HEK293 (cell line): ENCODE measurements around the gene PRPF6.
A peak's percentile ranks its signal among the peaks of the same experiment; 100 is the strongest.

ENCODE experiments used
- BCL11A ChIP-seq: fragments of 450-650 bp; formaldehyde crosslinking; IDR thresholded peaks from 2 replicates; pipeline ENCODE4 v1.5.1; 2016; ENCODE audit warnings: low read depth, missing biosample characterization, missing genetic modification characterization
- KLF7 ChIP-seq: fragments of 450-650 bp; formaldehyde crosslinking; IDR thresholded peaks from 2 replicates; pipeline ENCODE4 v1.5.1; 2016; ENCODE audit warnings: missing biosample characterization, missing genetic modification characterization, borderline replicate concordance
- PRDM1 ChIP-seq: fragments of 450-650 bp; formaldehyde crosslinking; IDR thresholded peaks from 2 replicates; pipeline ENCODE4; 2016; ENCODE audit warnings: missing biosample characterization, missing genetic modification characterization
- SP2 ChIP-seq: fragments of 450-650 bp; formaldehyde crosslinking; IDR thresholded peaks from 2 replicates; pipeline ENCODE4 v1.5.1; 2016; ENCODE audit warnings: missing biosample characterization, missing genetic modification characterization
- ZNF223 ChIP-seq: fragments of 450-650 bp; formaldehyde crosslinking; IDR thresholded peaks from 2 replicates; pipeline ENCODE4 v1.5.1; 2016; ENCODE audit warnings: missing biosample characterization, missing genetic modification characterization
- ZNF266 ChIP-seq: fragments of 450-650 bp; formaldehyde crosslinking; IDR thresholded peaks from 2 replicates; pipeline ENCODE4 v1.5.1; 2016; ENCODE audit warnings: missing biosample characterization, missing genetic modification characterization, low read depth
- ZNF529 ChIP-seq: fragments of 450-650 bp; formaldehyde crosslinking; IDR thresholded peaks from 2 replicates; pipeline ENCODE4 v1.5.1; 2017; ENCODE audit warnings: missing genetic modification characterization, missing biosample characterization; ENCODE audit not compliant: insufficient replicate concordance
- ZNF549 ChIP-seq: fragments of 450-650 bp; IDR thresholded peaks from 2 replicates; pipeline ENCODE4 v1.5.1; 2018; ENCODE audit warnings: missing biosample characterization, missing genetic modification characterization, mild to moderate bottlenecking, inconsistent platforms, moderate library complexity
- ZNF555 ChIP-seq: fragments of 450-650 bp; formaldehyde crosslinking; conservative IDR thresholded peaks from 2 replicates; pipeline ENCODE4 v1.5.1; 2017; ENCODE audit warnings: missing biosample characterization, mild to moderate bottlenecking, missing genetic modification characterization, inconsistent platforms
- ZNF626 ChIP-seq: fragments of 450-650 bp; sonication (Bioruptor Pico); formaldehyde crosslinking; IDR thresholded peaks from 2 replicates; pipeline ENCODE4 v1.5.1; 2018; ENCODE audit warnings: missing biosample characterization, missing genetic modification characterization, inconsistent platforms
- ZNF629 ChIP-seq: fragments of 450-650 bp; formaldehyde crosslinking; IDR thresholded peaks from 2 replicates; pipeline ENCODE4 v1.5.1; 2017; ENCODE audit warnings: missing biosample characterization, missing genetic modification characterization
- TF ChIP-seq, protein P1 (sequence below): fragments of 450-650 bp; formaldehyde crosslinking; IDR thresholded peaks from 2 replicates; pipeline ENCODE4 v1.5.1; 2017; ENCODE audit warnings: missing biosample characterization, missing genetic modification characterization
- TF ChIP-seq, protein P2 (sequence below): fragments of 450-650 bp; formaldehyde crosslinking; IDR thresholded peaks from 2 replicates; pipeline ENCODE4 v1.5.1; 2016; ENCODE audit warnings: missing biosample characterization, missing genetic modification characterization
- TF ChIP-seq, protein P3 (sequence below): fragments of 450-650 bp; formaldehyde crosslinking; IDR thresholded peaks from 2 replicates; pipeline ENCODE4 v1.5.1; 2016; ENCODE audit warnings: missing biosample characterization, missing genetic modification characterization
- TF ChIP-seq, protein P4 (sequence below): fragments of 450-650 bp; formaldehyde crosslinking; IDR thresholded peaks from 2 replicates; pipeline ENCODE4 v1.5.1; 2016; ENCODE audit warnings: missing biosample characterization, missing genetic modification characterization
- TF ChIP-seq, protein P5 (sequence below): fragments of 450-650 bp; formaldehyde crosslinking; IDR thresholded peaks from 2 replicates; pipeline ENCODE4 v1.5.1; 2016; ENCODE audit warnings: missing biosample characterization, missing genetic modification characterization
- TF ChIP-seq, protein P6 (sequence below): IDR thresholded peaks from 2 replicates; pipeline ENCODE4 v1.6.1; 2011; ENCODE audit warnings: mild to moderate bottlenecking, low read depth, low read length, borderline replicate concordance
- TF ChIP-seq, protein P7 (sequence below): fragments of 450-650 bp; formaldehyde crosslinking; IDR thresholded peaks from 2 replicates; pipeline ENCODE4 v1.5.1; 2016; ENCODE audit warnings: missing biosample characterization, missing genetic modification characterization
- TF ChIP-seq, protein P8 (sequence below): fragments of 450-650 bp; formaldehyde crosslinking; IDR thresholded peaks from 2 replicates; pipeline ENCODE4 v1.5.1; 2016; ENCODE audit warnings: missing biosample characterization, missing genetic modification characterization, borderline replicate concordance
- TF ChIP-seq, protein P9 (sequence below): fragments of 450-650 bp; formaldehyde crosslinking; IDR thresholded peaks from 2 replicates; pipeline ENCODE4 v1.5.1; 2016; ENCODE audit warnings: missing biosample characterization, missing genetic modification characterization

The PRPF6 gene

DNA sequence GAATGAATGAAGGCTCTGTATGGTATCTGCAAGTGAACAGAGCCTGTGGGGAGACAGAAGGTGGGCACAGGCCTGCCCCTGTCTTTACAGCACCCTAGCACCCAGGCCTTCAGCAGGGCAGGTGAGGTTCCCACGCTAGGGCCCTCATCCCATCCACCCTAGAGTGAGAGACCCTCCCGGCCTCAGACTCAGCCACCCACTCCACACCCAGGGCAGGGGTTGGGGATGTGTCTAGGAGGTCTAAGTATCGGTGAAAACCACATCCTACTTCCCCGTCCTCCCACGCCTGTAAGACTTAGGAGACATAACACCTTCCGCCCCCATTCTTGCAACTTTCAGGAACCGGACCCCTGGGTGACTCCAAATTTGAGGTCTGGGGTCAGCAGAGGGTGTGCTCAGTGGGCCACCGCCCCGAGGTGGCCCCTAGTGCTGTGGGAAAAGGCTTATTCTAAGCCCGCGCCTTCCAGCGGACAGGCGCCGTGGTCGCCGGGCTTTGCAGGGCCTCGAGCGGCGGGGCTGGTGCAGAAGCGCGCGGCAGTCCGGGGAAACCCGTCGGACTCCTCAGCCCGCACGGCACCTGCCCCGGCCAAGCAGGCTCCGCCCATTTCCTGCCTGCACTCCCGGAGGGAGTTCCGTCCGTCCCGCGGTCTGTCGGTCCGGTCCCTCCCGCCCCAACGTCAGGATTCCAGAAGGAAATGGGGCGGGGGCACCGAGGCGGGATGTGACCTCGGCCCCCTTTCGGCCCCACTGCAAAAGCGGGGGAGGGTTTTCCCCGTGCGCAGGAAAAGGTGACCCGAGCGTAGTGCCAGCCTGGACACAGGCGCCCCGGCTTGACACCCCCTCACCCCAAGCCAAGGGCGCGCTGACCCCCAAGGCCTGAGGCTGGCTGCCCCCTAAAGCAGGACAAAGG is 2.4 kb upstream of the PRPF6 start (continued):
- TF ChIP-seq, protein P1, sequence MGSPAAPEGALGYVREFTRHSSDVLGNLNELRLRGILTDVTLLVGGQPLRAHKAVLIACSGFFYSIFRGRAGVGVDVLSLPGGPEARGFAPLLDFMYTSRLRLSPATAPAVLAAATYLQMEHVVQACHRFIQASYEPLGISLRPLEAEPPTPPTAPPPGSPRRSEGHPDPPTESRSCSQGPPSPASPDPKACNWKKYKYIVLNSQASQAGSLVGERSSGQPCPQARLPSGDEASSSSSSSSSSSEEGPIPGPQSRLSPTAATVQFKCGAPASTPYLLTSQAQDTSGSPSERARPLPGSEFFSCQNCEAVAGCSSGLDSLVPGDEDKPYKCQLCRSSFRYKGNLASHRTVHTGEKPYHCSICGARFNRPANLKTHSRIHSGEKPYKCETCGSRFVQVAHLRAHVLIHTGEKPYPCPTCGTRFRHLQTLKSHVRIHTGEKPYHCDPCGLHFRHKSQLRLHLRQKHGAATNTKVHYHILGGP (tag by site-specific recombination), result no peak
- TF ChIP-seq ZNF555 (tag by site-specific recombination), result no peak
- TF ChIP-seq ZNF529 (tag by site-specific recombination), result no peak
- TF ChIP-seq, protein P2, sequence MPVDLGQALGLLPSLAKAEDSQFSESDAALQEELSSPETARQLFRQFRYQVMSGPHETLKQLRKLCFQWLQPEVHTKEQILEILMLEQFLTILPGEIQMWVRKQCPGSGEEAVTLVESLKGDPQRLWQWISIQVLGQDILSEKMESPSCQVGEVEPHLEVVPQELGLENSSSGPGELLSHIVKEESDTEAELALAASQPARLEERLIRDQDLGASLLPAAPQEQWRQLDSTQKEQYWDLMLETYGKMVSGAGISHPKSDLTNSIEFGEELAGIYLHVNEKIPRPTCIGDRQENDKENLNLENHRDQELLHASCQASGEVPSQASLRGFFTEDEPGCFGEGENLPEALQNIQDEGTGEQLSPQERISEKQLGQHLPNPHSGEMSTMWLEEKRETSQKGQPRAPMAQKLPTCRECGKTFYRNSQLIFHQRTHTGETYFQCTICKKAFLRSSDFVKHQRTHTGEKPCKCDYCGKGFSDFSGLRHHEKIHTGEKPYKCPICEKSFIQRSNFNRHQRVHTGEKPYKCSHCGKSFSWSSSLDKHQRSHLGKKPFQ, result no peak
- TF ChIP-seq PRDM1 (tag by site-specific recombination), result no peak
- no peak for TF ChIP-seq ZNF266 (tag by site-specific recombination)
- TF ChIP-seq BCL11A (tag by site-specific recombination), result 0 out of 2 replicates have a peak, but pooled peaks have one; percentile 30
- TF ChIP-seq, protein P3, sequence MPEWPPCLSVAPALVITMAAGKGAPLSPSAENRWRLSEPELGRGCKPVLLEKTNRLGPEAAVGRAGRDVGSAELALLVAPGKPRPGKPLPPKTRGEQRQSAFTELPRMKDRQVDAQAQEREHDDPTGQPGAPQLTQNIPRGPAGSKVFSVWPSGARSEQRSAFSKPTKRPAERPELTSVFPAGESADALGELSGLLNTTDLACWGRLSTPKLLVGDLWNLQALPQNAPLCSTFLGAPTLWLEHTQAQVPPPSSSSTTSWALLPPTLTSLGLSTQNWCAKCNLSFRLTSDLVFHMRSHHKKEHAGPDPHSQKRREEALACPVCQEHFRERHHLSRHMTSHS (tag by site-specific recombination), result no peak
- TF ChIP-seq, protein P4, sequence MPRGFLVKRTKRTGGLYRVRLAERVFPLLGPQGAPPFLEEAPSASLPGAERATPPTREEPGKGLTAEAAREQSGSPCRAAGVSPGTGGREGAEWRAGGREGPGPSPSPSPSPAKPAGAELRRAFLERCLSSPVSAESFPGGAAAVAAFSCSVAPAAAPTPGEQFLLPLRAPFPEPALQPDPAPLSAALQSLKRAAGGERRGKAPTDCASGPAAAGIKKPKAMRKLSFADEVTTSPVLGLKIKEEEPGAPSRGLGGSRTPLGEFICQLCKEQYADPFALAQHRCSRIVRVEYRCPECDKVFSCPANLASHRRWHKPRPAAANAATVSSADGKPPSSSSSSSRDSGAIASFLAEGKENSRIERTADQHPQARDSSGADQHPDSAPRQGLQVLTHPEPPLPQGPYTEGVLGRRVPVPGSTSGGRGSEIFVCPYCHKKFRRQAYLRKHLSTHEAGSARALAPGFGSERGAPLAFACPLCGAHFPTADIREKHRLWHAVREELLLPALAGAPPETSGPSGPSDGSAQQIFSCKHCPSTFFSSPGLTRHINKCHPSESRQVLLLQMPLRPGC, result no peak; the same call in 1 of the 2 replicates
- peak; percentile 35; the same call in 1 of the 2 replicates for TF ChIP-seq ZNF629 (tag by site-specific recombination)
- TF ChIP-seq, protein P5, sequence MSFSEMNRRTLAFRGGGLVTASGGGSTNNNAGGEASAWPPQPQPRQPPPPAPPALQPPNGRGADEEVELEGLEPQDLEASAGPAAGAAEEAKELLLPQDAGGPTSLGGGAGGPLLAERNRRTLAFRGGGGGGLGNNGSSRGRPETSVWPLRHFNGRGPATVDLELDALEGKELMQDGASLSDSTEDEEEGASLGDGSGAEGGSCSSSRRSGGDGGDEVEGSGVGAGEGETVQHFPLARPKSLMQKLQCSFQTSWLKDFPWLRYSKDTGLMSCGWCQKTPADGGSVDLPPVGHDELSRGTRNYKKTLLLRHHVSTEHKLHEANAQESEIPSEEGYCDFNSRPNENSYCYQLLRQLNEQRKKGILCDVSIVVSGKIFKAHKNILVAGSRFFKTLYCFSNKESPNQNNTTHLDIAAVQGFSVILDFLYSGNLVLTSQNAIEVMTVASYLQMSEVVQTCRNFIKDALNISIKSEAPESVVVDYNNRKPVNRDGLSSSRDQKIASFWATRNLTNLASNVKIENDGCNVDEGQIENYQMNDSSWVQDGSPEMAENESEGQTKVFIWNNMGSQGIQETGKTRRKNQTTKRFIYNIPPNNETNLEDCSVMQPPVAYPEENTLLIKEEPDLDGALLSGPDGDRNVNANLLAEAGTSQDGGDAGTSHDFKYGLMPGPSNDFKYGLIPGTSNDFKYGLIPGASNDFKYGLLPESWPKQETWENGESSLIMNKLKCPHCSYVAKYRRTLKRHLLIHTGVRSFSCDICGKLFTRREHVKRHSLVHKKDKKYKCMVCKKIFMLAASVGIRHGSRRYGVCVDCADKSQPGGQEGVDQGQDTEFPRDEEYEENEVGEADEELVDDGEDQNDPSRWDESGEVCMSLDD, result peak; percentile 86; the same call in 1 of the 2 replicates
- TF ChIP-seq, protein P6, sequence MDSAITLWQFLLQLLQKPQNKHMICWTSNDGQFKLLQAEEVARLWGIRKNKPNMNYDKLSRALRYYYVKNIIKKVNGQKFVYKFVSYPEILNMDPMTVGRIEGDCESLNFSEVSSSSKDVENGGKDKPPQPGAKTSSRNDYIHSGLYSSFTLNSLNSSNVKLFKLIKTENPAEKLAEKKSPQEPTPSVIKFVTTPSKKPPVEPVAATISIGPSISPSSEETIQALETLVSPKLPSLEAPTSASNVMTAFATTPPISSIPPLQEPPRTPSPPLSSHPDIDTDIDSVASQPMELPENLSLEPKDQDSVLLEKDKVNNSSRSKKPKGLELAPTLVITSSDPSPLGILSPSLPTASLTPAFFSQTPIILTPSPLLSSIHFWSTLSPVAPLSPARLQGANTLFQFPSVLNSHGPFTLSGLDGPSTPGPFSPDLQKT, result no peak
- TF ChIP-seq, protein P7, sequence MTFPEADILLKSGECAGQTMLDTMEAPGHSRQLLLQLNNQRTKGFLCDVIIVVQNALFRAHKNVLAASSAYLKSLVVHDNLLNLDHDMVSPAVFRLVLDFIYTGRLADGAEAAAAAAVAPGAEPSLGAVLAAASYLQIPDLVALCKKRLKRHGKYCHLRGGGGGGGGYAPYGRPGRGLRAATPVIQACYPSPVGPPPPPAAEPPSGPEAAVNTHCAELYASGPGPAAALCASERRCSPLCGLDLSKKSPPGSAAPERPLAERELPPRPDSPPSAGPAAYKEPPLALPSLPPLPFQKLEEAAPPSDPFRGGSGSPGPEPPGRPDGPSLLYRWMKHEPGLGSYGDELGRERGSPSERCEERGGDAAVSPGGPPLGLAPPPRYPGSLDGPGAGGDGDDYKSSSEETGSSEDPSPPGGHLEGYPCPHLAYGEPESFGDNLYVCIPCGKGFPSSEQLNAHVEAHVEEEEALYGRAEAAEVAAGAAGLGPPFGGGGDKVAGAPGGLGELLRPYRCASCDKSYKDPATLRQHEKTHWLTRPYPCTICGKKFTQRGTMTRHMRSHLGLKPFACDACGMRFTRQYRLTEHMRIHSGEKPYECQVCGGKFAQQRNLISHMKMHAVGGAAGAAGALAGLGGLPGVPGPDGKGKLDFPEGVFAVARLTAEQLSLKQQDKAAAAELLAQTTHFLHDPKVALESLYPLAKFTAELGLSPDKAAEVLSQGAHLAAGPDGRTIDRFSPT, result 0 out of 2 replicates have a peak, but pooled peaks have one; percentile 50
- TF ChIP-seq KLF7, result no peak; the same call in 1 of the 2 replicates
- no peak for TF ChIP-seq ZNF626 (tag by site-specific recombination)
- TF ChIP-seq, protein P8, sequence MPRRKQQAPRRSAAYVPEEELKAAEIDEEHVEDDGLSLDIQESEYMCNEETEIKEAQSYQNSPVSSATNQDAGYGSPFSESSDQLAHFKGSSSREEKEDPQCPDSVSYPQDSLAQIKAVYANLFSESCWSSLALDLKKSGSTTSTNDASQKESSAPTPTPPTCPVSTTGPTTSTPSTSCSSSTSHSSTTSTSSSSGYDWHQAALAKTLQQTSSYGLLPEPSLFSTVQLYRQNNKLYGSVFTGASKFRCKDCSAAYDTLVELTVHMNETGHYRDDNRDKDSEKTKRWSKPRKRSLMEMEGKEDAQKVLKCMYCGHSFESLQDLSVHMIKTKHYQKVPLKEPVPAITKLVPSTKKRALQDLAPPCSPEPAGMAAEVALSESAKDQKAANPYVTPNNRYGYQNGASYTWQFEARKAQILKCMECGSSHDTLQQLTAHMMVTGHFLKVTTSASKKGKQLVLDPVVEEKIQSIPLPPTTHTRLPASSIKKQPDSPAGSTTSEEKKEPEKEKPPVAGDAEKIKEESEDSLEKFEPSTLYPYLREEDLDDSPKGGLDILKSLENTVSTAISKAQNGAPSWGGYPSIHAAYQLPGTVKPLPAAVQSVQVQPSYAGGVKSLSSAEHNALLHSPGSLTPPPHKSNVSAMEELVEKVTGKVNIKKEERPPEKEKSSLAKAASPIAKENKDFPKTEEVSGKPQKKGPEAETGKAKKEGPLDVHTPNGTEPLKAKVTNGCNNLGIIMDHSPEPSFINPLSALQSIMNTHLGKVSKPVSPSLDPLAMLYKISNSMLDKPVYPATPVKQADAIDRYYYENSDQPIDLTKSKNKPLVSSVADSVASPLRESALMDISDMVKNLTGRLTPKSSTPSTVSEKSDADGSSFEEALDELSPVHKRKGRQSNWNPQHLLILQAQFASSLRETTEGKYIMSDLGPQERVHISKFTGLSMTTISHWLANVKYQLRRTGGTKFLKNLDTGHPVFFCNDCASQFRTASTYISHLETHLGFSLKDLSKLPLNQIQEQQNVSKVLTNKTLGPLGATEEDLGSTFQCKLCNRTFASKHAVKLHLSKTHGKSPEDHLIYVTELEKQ (tag by site-specific recombination), result no peak
- TF ChIP-seq ZNF223 (tag by site-specific recombination), result no peak
- TF ChIP-seq, protein P9, sequence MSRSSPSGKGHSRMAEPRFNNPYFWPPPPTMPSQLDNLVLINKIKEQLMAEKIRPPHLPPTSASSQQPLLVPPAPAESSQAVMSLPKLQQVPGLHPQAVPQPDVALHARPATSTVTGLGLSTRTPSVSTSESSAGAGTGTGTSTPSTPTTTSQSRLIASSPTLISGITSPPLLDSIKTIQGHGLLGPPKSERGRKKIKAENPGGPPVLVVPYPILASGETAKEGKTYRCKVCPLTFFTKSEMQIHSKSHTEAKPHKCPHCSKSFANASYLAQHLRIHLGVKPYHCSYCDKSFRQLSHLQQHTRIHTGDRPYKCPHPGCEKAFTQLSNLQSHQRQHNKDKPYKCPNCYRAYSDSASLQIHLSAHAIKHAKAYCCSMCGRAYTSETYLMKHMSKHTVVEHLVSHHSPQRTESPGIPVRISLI (tag by site-specific recombination), result no peak
- peak; percentile 90 for TF ChIP-seq SP2
- TF ChIP-seq ZNF549 (tag by site-specific recombination), result no peak
